ENCODE measurements around the gene RAP1GAP2. TPM values are rescaled to one million over a fixed set of nuclear protein-coding genes. Genes with fewer than 3 reads are reported as not detected.
"Not testable (repeated sequence)": the region's sequence is repeated elsewhere in the genome, so short reads cannot be mapped to it uniquely, and the experiment has no call there.

Gene RAP1GAP2
- total RNA-seq, 1 experiment from 2014 or later = 2.0 TPM

DNA sequence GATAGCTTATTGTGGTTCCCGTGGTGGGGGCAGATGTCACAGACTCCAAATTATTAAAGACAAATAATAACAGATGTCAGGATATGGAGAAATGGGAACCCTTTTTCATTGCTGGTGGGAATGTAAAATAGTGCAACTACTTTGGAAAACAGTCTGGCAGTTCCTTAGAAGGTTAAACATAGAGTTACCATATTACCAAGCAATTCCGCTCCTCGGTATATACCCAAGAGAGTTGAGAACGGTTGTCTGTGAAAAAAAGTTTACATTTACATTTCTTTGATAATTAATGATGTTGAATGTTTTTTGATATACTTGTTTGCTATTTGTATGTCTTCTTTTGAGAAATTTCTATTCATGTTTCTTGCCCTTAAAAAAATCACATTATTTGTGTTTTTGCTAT lies 226.0 kb downstream of the RAP1GAP2 start:
- in situ Hi-C loops (cut with HindIII; ENCODE audit: low pct_unique_long_range_greater_than_20kb, low sequenced_read_pairs) = loop anchor here (25.0 kb wide), 1 partner anchor 160 kb away; no protein-coding TSS in a partner anchor
- no peak for DNase-seq (ENCODE audit: low read depth, low spot score)

- in situ Hi-C loops (cut with HindIII; ENCODE audit: low pct_unique_long_range_greater_than_20kb, low sequenced_read_pairs) = loop anchor here (25.0 kb wide), 1 partner anchor 162 kb away; no protein-coding TSS in a partner anchor
- DNase-seq (ENCODE audit: low read depth, low spot score) = no peak
These were observed 228.1 kb downstream of the RAP1GAP2 start for GRCh38 chr17:3024346-3024745.

DNA sequence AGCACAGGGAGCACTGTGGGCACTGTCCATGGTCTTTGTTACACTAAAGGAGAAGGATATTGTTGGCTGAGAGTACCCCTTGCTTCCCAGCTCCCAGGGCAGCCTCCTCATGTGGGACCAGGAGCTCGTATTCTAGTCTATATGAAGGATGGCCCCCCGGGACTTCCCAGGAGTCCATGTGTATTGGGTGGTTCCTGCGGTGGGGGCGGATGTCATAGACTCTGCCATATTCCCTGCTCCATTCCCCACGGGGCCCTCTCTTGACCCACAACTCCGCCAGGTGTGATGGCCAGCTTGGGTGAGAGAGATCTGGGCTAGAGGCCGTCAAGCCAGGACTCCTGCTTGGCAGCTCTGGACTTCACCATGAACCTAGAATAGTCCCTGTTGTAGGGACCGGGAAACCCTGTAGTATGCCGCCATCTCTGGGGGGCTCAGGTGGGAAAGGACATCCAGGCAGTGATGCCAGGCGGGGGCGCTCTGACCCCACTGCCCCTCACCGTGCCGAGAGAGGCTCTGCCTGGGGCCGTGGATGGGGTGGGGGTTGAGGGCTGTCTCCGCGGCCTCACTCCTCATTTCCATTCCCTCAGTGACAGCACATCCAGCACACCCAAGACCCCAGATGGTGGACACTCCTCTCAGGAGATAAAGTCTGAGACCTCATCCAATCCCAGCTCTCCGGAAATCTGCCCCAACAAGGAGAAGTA lies 229.3 kb downstream of the RAP1GAP2 start:
- DNase-seq (ENCODE audit: low read depth, low spot score) = no peak

DNA sequence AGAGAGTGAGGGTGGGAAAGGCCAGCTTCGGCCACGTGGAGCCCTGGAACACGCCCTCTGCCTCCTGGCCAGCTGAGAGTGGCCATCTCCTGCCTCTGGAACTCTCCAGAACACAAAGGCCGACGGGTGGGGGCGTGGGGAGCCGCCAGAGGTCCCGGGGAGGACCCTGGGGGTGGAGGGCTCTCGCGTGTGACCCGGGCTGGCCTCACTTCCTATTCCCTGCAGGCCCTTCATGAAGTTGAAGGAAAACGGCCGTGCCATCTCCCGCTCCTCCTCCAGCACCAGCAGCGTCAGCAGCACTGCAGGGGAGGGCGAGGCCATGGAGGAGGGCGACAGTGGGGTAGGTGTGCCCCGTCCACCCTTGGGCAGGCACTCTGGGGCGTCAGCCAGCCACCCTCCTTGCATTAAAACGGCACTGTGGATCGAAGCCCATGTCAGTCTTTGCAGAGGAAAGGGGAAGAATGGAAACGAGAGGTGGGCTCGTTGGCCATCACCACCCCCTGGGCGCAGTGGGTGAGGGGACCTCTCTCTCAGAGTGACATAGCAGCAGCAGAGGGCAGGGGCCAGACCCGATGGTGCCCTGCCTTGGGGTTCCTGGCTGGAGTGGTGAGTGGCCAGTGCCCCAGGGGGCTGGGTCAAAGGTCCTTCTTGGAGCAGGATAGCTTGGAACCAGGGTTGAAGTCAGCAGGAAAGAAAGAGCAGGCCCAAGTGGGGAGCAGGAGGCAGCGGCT lies 230.1 kb downstream of the RAP1GAP2 start:
- in situ Hi-C loops (cut with HindIII; ENCODE audit: low pct_unique_long_range_greater_than_20kb, low sequenced_read_pairs) = no loop called here
- DNase-seq (ENCODE audit: low read depth, low spot score) = no peak

More for the DNA sequence above, 229.3 kb downstream of the RAP1GAP2 start:
- in situ Hi-C loops (cut with HindIII; ENCODE audit: low pct_unique_long_range_greater_than_20kb, low sequenced_read_pairs) = no loop called here

- no peak for DNase-seq (ENCODE audit: low read depth, low spot score)
- in situ Hi-C loops (cut with HindIII; ENCODE audit: low pct_unique_long_range_greater_than_20kb, low sequenced_read_pairs) = no loop called here
These were observed 230.9 kb downstream of the RAP1GAP2 start for GRCh38 chr17:3026856-3027751.

DNA sequence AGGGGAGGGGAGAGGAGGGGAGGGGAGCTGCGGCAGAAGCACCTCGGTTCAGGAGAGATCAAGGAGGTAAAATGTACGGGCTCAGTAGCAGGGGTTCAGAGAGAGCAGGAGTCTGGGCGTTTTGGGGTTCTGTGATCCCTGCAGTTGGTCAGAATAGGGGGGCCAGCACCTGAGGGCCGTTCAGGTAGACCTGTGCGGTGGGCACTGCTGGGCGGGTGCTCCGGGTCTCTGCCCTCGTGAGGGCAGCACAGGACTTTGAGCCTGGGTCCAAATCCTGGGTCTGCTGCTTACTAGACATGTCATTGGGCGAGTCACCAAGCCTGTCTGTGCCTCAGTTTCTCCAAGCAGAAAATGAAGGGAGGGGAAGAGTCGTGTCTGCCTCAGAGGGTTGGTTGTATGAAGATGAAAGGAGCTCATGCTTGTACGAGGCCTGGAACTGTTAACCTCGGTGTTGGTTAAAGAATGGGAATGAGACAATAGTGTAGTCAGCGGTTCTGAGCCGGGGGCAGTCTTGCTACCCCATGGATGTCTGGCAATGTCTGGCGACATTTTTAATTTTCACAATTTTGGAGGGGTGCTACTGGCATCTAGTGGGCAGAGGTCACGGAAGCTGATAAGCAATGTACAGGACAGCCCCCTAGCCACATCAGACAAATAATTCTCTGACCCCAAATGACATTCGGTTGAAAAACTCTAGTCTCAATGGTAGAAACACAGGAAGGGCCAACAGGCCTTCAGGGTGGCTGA lies 231.7 kb downstream of the RAP1GAP2 start:
- in situ Hi-C loops (cut with HindIII; ENCODE audit: low pct_unique_long_range_greater_than_20kb, low sequenced_read_pairs) = no loop called here
- DNase-seq (ENCODE audit: low read depth, low spot score) = no peak

GRCh38 chr17:3029213-3029913 lies 233.1 kb downstream of the RAP1GAP2 start:
- no peak for DNase-seq (ENCODE audit: low read depth, low spot score)
- in situ Hi-C loops (cut with HindIII; ENCODE audit: low pct_unique_long_range_greater_than_20kb, low sequenced_read_pairs) = no loop called here

GRCh38 chr17:3030096-3030495 lies 233.9 kb downstream of the RAP1GAP2 start:
- DNase-seq (ENCODE audit: low read depth, low spot score) = peak; percentile 20
- in situ Hi-C loops (cut with HindIII; ENCODE audit: low pct_unique_long_range_greater_than_20kb, low sequenced_read_pairs) = no loop called here

- in situ Hi-C loops (cut with HindIII; ENCODE audit: low pct_unique_long_range_greater_than_20kb, low sequenced_read_pairs) = not testable (repeated sequence)
These were observed 234.7 kb downstream of the RAP1GAP2 start for GRCh38 chr17:3030852-3031470.

DNA sequence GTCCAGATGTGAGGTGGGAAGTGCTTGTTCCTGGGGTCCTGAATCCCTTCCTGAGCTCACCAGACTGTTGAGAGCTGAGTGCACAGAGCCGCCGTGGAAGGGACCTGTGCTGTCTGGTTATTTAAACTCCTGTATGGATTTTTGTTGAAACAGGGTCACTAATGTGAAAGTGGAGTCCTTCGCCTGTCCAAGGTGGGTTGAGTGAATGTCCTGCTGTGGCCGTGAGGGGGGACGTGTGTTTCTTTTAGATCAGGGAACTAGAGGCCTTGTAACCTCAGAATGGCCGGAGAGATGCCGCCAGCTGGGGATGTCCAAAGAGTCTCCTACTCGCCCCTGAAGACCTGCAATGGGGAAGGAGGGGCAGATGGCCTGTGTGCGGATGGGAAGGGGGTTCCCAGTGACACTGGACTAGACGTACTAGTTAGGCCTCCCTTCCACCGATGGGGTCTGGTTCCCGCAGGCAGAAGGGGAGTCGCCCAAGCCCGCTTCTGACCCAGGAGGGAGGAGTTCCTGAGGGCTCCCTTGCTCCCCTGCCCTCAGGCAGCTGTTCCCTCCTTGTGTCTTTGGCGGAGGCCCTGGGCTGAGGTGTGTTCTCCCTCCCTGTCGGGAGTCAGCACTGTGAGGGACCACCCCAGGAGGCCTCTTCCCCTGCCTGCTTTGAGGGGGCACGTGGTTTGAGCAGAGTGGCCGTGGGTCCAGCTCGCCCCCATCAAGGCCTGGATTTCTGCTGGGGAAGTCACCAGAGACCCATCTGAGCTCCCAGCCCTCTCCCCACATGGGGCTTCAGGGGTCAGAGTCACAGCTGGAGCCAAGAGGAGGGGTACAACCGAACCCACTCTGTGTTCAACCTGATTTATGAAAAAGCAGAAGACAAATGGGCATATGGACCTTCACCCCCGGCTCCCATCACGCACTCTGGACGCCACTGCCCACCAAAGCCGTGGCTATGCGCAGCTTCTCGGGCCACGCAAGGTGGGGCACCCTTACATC lies 236.3 kb downstream of the RAP1GAP2 start:
- in situ Hi-C loops (cut with HindIII; ENCODE audit: low pct_unique_long_range_greater_than_20kb, low sequenced_read_pairs) = no loop called here
- no peak for DNase-seq (ENCODE audit: low read depth, low spot score)

More at GRCh38 chr17:3030852-3031470, 234.7 kb downstream of the RAP1GAP2 start:
- not testable (repeated sequence) for DNase-seq (ENCODE audit: low read depth, low spot score)

GRCh38 chr17:3033248-3033640 lies 237.0 kb downstream of the RAP1GAP2 start:
- in situ Hi-C loops (cut with HindIII; ENCODE audit: low pct_unique_long_range_greater_than_20kb, low sequenced_read_pairs) = no loop called here
- DNase-seq (ENCODE audit: low read depth, low spot score) = no peak

GRCh38 chr17:3033741-3034577 lies 237.7 kb downstream of the RAP1GAP2 start:
- DNase-seq (ENCODE audit: low read depth, low spot score) = no peak
- in situ Hi-C loops (cut with HindIII; ENCODE audit: low pct_unique_long_range_greater_than_20kb, low sequenced_read_pairs) = no loop called here

GRCh38 chr17:3034578-3034920 lies 238.3 kb downstream of the RAP1GAP2 start:
- in situ Hi-C loops (cut with HindIII; ENCODE audit: low pct_unique_long_range_greater_than_20kb, low sequenced_read_pairs) = no loop called here
- DNase-seq (ENCODE audit: low read depth, low spot score) = no peak

- in situ Hi-C loops (cut with HindIII; ENCODE audit: low pct_unique_long_range_greater_than_20kb, low sequenced_read_pairs) = no loop called here
- DNase-seq (ENCODE audit: low read depth, low spot score) = no peak
These were observed 239.2 kb downstream of the RAP1GAP2 start for GRCh38 chr17:3035256-3035967.

Data from SK-MEL-5 (cell line).